ENCODE results near the gene NPPB.

DNA sequence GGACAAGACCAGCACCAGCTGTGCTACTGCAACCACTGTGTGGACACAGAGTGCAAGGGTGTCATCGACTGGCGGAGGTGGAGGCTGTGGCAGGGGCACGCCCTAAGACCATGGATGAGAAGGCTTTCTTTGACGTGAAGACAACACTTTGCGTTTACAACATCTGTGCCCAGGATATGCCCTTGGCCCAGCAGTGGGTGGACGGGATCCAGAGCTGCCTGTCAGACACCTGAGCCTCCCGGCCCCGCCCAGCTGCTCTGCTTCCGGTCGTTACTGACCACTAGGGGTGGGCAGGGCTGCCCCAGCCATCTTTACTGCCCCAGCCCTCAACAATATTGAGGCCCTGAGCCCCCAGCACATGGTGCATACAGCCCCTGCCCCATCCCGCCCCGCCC, 21.4 kb upstream of the NPPB start:
- no peak for TF ChIP-seq POLR2A (IDR thresholded peaks at IDR 0.05)
- TF ChIP-seq, protein P1, sequence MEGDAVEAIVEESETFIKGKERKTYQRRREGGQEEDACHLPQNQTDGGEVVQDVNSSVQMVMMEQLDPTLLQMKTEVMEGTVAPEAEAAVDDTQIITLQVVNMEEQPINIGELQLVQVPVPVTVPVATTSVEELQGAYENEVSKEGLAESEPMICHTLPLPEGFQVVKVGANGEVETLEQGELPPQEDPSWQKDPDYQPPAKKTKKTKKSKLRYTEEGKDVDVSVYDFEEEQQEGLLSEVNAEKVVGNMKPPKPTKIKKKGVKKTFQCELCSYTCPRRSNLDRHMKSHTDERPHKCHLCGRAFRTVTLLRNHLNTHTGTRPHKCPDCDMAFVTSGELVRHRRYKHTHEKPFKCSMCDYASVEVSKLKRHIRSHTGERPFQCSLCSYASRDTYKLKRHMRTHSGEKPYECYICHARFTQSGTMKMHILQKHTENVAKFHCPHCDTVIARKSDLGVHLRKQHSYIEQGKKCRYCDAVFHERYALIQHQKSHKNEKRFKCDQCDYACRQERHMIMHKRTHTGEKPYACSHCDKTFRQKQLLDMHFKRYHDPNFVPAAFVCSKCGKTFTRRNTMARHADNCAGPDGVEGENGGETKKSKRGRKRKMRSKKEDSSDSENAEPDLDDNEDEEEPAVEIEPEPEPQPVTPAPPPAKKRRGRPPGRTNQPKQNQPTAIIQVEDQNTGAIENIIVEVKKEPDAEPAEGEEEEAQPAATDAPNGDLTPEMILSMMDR (IDR thresholded peaks at IDR 0.05) = no peak
- TF ChIP-seq EP300 (IDR thresholded peaks at IDR 0.05) = no peak

All from stomach (tissue), 4 donors.